ENCODE data around the gene GOLGA6L26.
"Not testable (repeated sequence)": the region's sequence is repeated elsewhere in the genome, so short reads cannot be mapped to it uniquely, and the experiment has no call there.

GOLGA6L26 gene
- 0 reads per million in 2 donors for total RNA-seq

- not testable (repeated sequence) for DNase-seq
Observed at GRCh38 chr15:23334096-23334495, at the start of gene GOLGA6L26. TSS of gene GOLGA6L26 (minus strand) at chr15:23334196. CDS start at chr15:23334135, 61 bp downstream.

- not testable (repeated sequence) for DNase-seq
Observed at GRCh38 chr15:23381192-23381591, 47.2 kb upstream of the GOLGA6L26 start.

GRCh38 chr15:23380700-23381099 is 46.7 kb upstream of the GOLGA6L26 start:
- DNase-seq = not testable (repeated sequence)

GRCh38 chr15:23378946-23379345 is 45.0 kb upstream of the GOLGA6L26 start:
- not testable (repeated sequence) for DNase-seq

GRCh38 chr15:23374226-23374625 is 40.2 kb upstream of the GOLGA6L26 start:
- DNase-seq = not testable (repeated sequence)

- DNase-seq = not testable (repeated sequence)
Observed at GRCh38 chr15:23372891-23373600, 39.0 kb upstream of the GOLGA6L26 start.

GRCh38 chr15:23372284-23372683 is 38.3 kb upstream of the GOLGA6L26 start:
- no peak for DNase-seq

GRCh38 chr15:23371868-23372267 is 37.9 kb upstream of the GOLGA6L26 start:
- not testable (repeated sequence) for DNase-seq

- DNase-seq = not testable (repeated sequence)
Observed at GRCh38 chr15:23371134-23371533, 37.1 kb upstream of the GOLGA6L26 start.

GRCh38 chr15:23370578-23370977 is 36.6 kb upstream of the GOLGA6L26 start:
- no peak for DNase-seq

- DNase-seq = not testable (repeated sequence)
Observed at GRCh38 chr15:23364261-23364660, 30.3 kb upstream of the GOLGA6L26 start.

- DNase-seq = not testable (repeated sequence)
Observed at GRCh38 chr15:23362622-23363021, 28.6 kb upstream of the GOLGA6L26 start.

- DNase-seq = not testable (repeated sequence)
Observed at GRCh38 chr15:23354448-23354847, 20.5 kb upstream of the GOLGA6L26 start, which contains the start of gene GOLGA8S. TSS of gene GOLGA8S (plus strand) at chr15:23354748. CDS start at chr15:23354810, 62 bp downstream.

- not testable (repeated sequence) for DNase-seq
Observed at GRCh38 chr15:23311233-23311632, 22.8 kb downstream of the GOLGA6L26 start.

GRCh38 chr15:23305921-23306320 is 28.1 kb downstream of the GOLGA6L26 start:
- not testable (repeated sequence) for DNase-seq

- DNase-seq = not testable (repeated sequence)
Observed at GRCh38 chr15:23304805-23305204, 29.2 kb downstream of the GOLGA6L26 start.

- not testable (repeated sequence) for DNase-seq
Observed at GRCh38 chr15:23304267-23304666, 29.7 kb downstream of the GOLGA6L26 start.

- not testable (repeated sequence) for DNase-seq
Observed at GRCh38 chr15:23303654-23304053, 30.3 kb downstream of the GOLGA6L26 start.

- DNase-seq = not testable (repeated sequence)
Observed at GRCh38 chr15:23303246-23303645, 30.8 kb downstream of the GOLGA6L26 start.
